Colonic mucosa (tissue), 4 donors: ENCODE results near the gene HCN3. TPM values are rescaled to one million over a fixed set of nuclear protein-coding genes. Genes with fewer than 3 reads are reported as not detected.
A peak's percentile ranks its signal among the peaks of the same experiment; 100 is the strongest.

Source experiments
- DNase-seq: peaks from one replicate; pipeline ENCODE4 v3.0.0-alpha.2; 2020
- H3K27ac ChIP-seq: fragments of 200-600 bp; one replicate; pipeline ENCODE4 v1.8.0; 2021
- H3K27me3 ChIP-seq: fragments of 200-600 bp; one replicate; pipeline ENCODE4 v1.8.0; 2021
- H3K36me3 ChIP-seq: fragments of 200-600 bp; one replicate; pipeline ENCODE4 v1.8.0; 2021
- H3K4me1 ChIP-seq: fragments of 200-600 bp; one replicate; pipeline ENCODE4 v1.8.0; 2021; ENCODE audit warnings: mild to moderate bottlenecking
- H3K4me3 ChIP-seq: fragments of 200-600 bp; one replicate; pipeline ENCODE4 v1.8.0; 2021
- H3K9ac ChIP-seq, 2 donors: one replicate each; pipeline ENCODE4 v1.7.0; 2013; ENCODE audit warnings: control low read depth in 2 of 2, low read depth in 2 of 2, low read length in 2 of 2
- H3K9me3 ChIP-seq: fragments of 200-600 bp; one replicate; pipeline ENCODE4 v1.8.0; 2021
- intact Hi-C: fragments of 100-400 bp; cut with DNase I; formaldehyde crosslinking; loops from one replicate; pipeline ENCODE4 v1.14.1; 2022
- total RNA-seq, 2 donors: library from RNA; stranded (reverse); fragmentation: NEBNext Ultra II Directional in 1 of 2; extraction: Animal tissue kit (Norgen Biotek cat#: 25700) in 1 of 2; gene quantifications; one replicate each; pipeline ENCODE4 v1.2.1, GENCODE V29; 2021
- TF ChIP-seq, protein P1 (sequence below): fragments of 200-600 bp; IDR thresholded peaks from one replicate; pipeline ENCODE4 v1.8.0; 2022; ENCODE audit warnings: antibody characterized with exemption, mild to moderate bottlenecking
- donor health status: healthy.
- donor health status: DM: no; HTN: no; CAD: no.
- donor health status: DM: no; HTN: no; CAD: no.

HCN3 gene
- total RNA-seq, 2 donors from 2014 or later: 12.4 to 12.8 TPM

DNA sequence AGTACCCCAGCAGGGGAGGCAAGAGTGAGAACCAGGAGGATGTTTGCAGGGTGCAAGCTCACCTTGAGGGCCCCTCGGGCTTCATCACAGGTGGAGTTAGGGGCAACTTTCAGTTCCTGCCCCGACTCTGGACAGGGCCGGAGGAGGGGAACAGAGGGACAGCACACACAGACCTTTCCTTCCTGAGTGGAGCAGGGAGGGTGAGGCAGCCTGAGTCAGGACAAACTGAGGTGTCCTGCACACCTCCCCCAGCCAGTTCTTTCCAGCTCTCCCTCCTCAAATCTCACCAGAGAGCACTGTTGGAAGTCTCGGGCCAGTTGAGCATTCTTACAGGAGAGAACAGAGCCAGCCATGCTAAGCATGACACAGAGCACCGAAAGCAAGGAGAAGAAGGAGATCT, 23.5 kb upstream of the HCN3 start:
- H3K27me3 ChIP-seq: no peaks in the 10 kb centered on the region
- intact Hi-C loops: loop anchor here (5.0 kb wide), 1 partner anchor 69 kb away; the partner anchor contains the start of gene RUSC1
- TF ChIP-seq, protein P1, sequence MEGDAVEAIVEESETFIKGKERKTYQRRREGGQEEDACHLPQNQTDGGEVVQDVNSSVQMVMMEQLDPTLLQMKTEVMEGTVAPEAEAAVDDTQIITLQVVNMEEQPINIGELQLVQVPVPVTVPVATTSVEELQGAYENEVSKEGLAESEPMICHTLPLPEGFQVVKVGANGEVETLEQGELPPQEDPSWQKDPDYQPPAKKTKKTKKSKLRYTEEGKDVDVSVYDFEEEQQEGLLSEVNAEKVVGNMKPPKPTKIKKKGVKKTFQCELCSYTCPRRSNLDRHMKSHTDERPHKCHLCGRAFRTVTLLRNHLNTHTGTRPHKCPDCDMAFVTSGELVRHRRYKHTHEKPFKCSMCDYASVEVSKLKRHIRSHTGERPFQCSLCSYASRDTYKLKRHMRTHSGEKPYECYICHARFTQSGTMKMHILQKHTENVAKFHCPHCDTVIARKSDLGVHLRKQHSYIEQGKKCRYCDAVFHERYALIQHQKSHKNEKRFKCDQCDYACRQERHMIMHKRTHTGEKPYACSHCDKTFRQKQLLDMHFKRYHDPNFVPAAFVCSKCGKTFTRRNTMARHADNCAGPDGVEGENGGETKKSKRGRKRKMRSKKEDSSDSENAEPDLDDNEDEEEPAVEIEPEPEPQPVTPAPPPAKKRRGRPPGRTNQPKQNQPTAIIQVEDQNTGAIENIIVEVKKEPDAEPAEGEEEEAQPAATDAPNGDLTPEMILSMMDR: no peak
- DNase-seq: no peak
- H3K27ac ChIP-seq: no peak overlapping the region
- no peaks in the 10 kb centered on the region for H3K9me3 ChIP-seq
- no peaks in the 10 kb centered on the region for H3K36me3 ChIP-seq
- H3K9ac ChIP-seq: peak overlapping the region in 1 of 2 donors; percentile 89
- H3K4me1 ChIP-seq: peaks cover 12% of the 10 kb centered on the region
- H3K4me3 ChIP-seq: peak overlapping the region; percentile 86

GRCh38 chr1:155254228-155254713, 23.0 kb upstream of the HCN3 start:
- Histone ChIP-seq H3K9me3 (no peaks in the 10 kb centered on the region), H3K4me1 (peaks cover 12% of the 10 kb centered on the region), H3K27me3 (no peaks in the 10 kb centered on the region), H3K27ac (peak overlapping the region; percentile 96), H3K4me3 (peak overlapping the region; percentile 86), H3K9ac (peak overlapping the region; percentile 65 to 89), H3K36me3 (no peaks in the 10 kb centered on the region)
- TF ChIP-seq, protein P1: no peak
- DNase-seq: no peak
- intact Hi-C loops: loop anchor here (5.0 kb wide), 1 partner anchor 68 kb away; the partner anchor contains the start of gene RUSC1

DNA sequence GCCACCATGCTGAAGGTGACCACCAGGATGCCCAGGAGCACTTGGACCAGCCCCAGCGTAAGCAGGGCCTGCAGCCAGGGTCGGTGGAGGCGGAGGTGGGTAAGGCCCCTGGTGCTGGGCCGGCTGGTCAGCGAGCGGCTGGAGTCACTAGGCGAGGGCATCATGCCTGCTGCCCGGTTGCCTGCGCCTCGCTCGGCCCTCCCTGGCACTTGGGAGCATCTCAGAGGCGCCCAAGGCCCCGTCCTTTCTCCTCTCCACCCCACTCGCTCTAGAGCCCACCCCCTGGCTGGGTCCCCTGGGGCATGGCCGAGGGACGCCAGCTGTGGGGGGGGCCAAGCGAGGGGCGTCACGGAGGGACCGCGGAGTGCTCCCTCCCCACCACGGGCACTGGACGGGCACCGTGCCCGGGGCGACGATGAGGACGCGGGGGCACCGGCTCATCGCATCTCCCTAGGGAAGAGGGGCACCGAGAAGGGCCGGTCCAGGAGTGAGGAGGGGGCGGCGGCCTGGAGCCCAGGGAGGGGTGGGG, 22.5 kb upstream of the HCN3 start:
- TF ChIP-seq, protein P1: no peak

GRCh38 chr1:155255243-155256007, 21.8 kb upstream of the HCN3 start, which contains the start of gene ENTREP3:
TSS of gene ENTREP3 (minus strand) at chr1:155255483. CDS start at chr1:155254877, 606 bp downstream.
- H3K27me3 ChIP-seq: no peaks in the 10 kb centered on the region
- TF ChIP-seq, protein P1: no peak
- DNase-seq: peak; percentile 91
- peak within 1 kb of the TSS; percentile 86 for H3K4me3 ChIP-seq
- H3K36me3 ChIP-seq: no peaks in the 10 kb centered on the region
- intact Hi-C loops: no loop called here
- H3K27ac ChIP-seq: peak within 1 kb of the TSS; percentile 96
- no peaks in the 10 kb centered on the region for H3K9me3 ChIP-seq
- H3K4me1 ChIP-seq: peaks cover 12% of the 10 kb centered on the region
- H3K9ac ChIP-seq: peak within 1 kb of the TSS; percentile 65 to 89

More for the DNA sequence above, 22.5 kb upstream of the HCN3 start:
- peaks cover 12% of the 10 kb centered on the region for H3K4me1 ChIP-seq
- H3K36me3 ChIP-seq: no peaks in the 10 kb centered on the region
- no peaks in the 10 kb centered on the region for H3K9me3 ChIP-seq
- intact Hi-C loops: loop anchor here (5.0 kb wide), 1 partner anchor 68 kb away; the partner anchor contains the start of gene RUSC1
- peak overlapping the region; percentile 86 for H3K4me3 ChIP-seq
- H3K27me3 ChIP-seq: no peaks in the 10 kb centered on the region
- peak overlapping the region; percentile 96 for H3K27ac ChIP-seq
- no peak for DNase-seq
- H3K9ac ChIP-seq: peak overlapping the region; percentile 65 to 89

DNA sequence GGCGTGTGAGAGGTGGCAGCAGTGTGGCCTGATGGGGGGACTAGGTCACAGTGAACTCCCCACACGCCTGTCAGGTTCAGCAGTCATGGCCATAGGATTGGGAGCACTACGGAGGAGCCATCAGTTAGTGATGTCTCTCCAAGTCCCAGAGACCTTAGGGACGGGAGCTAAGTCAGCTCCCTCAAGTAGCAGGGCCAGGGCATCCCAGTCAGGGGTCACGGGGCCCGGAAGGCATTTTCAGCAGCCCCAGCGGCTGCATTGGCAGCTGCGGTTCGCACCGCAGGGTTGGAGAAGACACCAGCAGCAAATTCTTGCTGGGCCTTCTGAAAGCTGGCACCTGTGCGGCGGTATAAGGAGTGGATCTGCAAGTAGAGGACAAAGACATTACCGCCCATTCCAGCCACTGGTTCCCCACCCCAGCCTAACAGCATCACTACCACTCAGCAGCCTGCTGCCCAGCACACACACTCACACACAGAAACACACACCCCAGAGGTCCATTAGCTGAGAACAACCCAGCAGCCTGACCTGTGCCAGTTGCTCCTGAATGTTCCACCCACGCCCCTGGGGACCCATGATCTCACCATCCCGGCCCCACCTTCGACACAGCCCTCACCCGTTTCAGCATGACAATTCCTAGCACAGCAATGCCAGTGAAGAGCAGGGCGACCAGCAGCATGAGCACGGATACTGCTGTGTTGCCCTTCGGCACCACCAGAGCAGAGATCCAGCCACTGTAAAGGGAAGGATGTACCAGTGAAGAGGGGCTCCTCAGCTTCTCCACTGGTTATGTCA, 21.0 kb upstream of the HCN3 start:
- Histone ChIP-seq H3K9me3 (no peaks in the 10 kb centered on the region), H3K9ac (peak overlapping the region; percentile 65 to 89), H3K27me3 (no peaks in the 10 kb centered on the region), H3K4me1 (peaks cover 19% of the 10 kb centered on the region), H3K27ac (peak overlapping the region; percentile 96), H3K4me3 (peak overlapping the region; percentile 86), H3K36me3 (no peaks in the 10 kb centered on the region)
- no peak for DNase-seq
- intact Hi-C loops: no loop called here
- TF ChIP-seq, protein P1: no peak
